K562 (cell line): Measurements from ENCODE around the gene ZNF318. TPM values are rescaled to one million over a fixed set of nuclear protein-coding genes. Genes with fewer than 3 reads are reported as not detected.

Source experiments
- ATAC-seq: fragments of 200-7000 bp; cut with Tn5 transposase; 3 replicates; pipeline ENCODE4 v1.9.1; 2020; ENCODE audit warnings: moderate library complexity
- BruUV-seq: library from RNA; stranded (reverse); fragments of 400-500 nt; replicated peaks from 2 replicates; lab custom pipeline; 2021; lab: Mats Ljungman, UMichigan
- CTCF ChIA-PET: fragments of 300-600 bp; formaldehyde crosslinking; extraction: SDS; loops from one replicate; lab custom pipeline; 2021; ENCODE audit warnings: low intra/inter-chr PET ratio; lab: Yijun Ruan, JAX
- POLR2A ChIA-PET: fragments of 300-600, 350-650 bp; sonication (Branson Sonifier 250); formaldehyde crosslinking; extraction: SDS; loops from one replicate; lab custom pipeline; 2021; ENCODE audit warnings: antibody characterized with exemption, inconsistent platforms; lab: Yijun Ruan, JAX
- DNase-seq, 4 experiments: peaks; one replicate each; pipeline versions ENCODE4 v3.0.0 to v3.0.0-alpha.2; 2011 to 2018; ENCODE audit warnings: low spot score in 3 of 4, mixed read lengths in 3 of 4; ENCODE audit errors: extremely low read depth in 1 of 4
- FAIRE-seq: peaks from 2 replicates; lab custom pipeline; 2011; peaks lifted over from hg19 to GRCh38; lab: Jason Lieb, UNC
- H2AFZ ChIP-seq: 2 replicates; pipeline ENCODE4 v1.6.0; 2011; ENCODE audit warnings: low read depth, low read length, control low read depth, inconsistent platforms
- H3K27ac ChIP-seq: fragments of 200-600 bp; 3 replicates; pipeline ENCODE4 v1.8.0; 2011; ENCODE audit warnings: low read depth, mild to moderate bottlenecking, control low read depth, inconsistent platforms, low read length, moderate library complexity, mixed read lengths; ENCODE audit errors: extremely low read depth
- H3K27me3 ChIP-seq, 2 experiments: fragments of 300-600 bp in 1 of 2; 2 replicates in 1 of 2; 3 replicates in 1 of 2; pipeline versions ENCODE4 v1.6.0 to v1.8.0; 2011; ENCODE audit warnings: inconsistent platforms in 2 of 2, low read length in 2 of 2, mild to moderate bottlenecking in 1 of 2, mixed read lengths in 1 of 2, moderate library complexity in 1 of 2; ENCODE audit not compliant: control insufficient read depth in 2 of 2, insufficient read depth in 2 of 2
- H3K36me3 ChIP-seq: fragments of 300-600 bp; 3 replicates; pipeline ENCODE4 v1.8.0; 2011; ENCODE audit warnings: mild to moderate bottlenecking, low read length, inconsistent platforms; ENCODE audit not compliant: control insufficient read depth, insufficient read depth
- H3K4me1 ChIP-seq, 2 experiments: fragments of 200-600 bp in 1 of 2; replicated peaks in 1 of 2; 2 replicates in 1 of 2; 3 replicates in 1 of 2; pipeline versions ENCODE4 v1.5.1 to v1.8.0; 2011; ENCODE audit warnings: inconsistent platforms in 2 of 2, low read length in 2 of 2, mild to moderate bottlenecking in 1 of 2, mixed read lengths in 1 of 2, moderate library complexity in 1 of 2; ENCODE audit not compliant: control insufficient read depth in 2 of 2, insufficient read depth in 2 of 2
- H3K4me2 ChIP-seq: 2 replicates; pipeline ENCODE4 v1.6.1; 2011; ENCODE audit warnings: low read length, control low read depth, inconsistent platforms, mixed read lengths; ENCODE audit not compliant: insufficient read depth
- H3K4me3 ChIP-seq: fragments of 200-600 bp; sonication (generic), shearing (Covaris generic); 2 replicates; pipeline ENCODE4 v1.5.1; 2016; ENCODE audit warnings: control low read depth, inconsistent platforms
- H3K79me2 ChIP-seq: fragments of 200-600 bp; 3 replicates; pipeline ENCODE4 v1.8.0; 2011; ENCODE audit warnings: low read length, inconsistent platforms; ENCODE audit not compliant: control insufficient read depth, insufficient read depth
- H3K9ac ChIP-seq, 2 experiments: 2 replicates each; pipeline versions ENCODE4 v1.6.0 to v1.6.1; 2011; ENCODE audit warnings: low read depth in 2 of 2, low read length in 2 of 2, control low read depth in 1 of 2, inconsistent platforms in 1 of 2, mild to moderate bottlenecking in 1 of 2, mixed read lengths in 1 of 2; ENCODE audit not compliant: insufficient read depth in 1 of 2
- H3K9me1 ChIP-seq: one replicate; pipeline ENCODE4 v1.6.0; 2011; ENCODE audit warnings: inconsistent platforms, mild to moderate bottlenecking, low read length, moderate library complexity; ENCODE audit not compliant: control insufficient read depth, insufficient read depth
- H3K9me3 ChIP-seq: replicated peaks from 2 replicates; pipeline ENCODE4 v1.5.1; 2011; ENCODE audit warnings: low read depth, low read length, inconsistent platforms; ENCODE audit not compliant: control insufficient read depth, insufficient read depth
- H4K20me1 ChIP-seq: replicated peaks from 2 replicates; pipeline ENCODE4 v1.6.1; 2011; ENCODE audit warnings: low read length, inconsistent platforms, mixed read lengths; ENCODE audit not compliant: control insufficient read depth, insufficient read depth
- CBX8 ChIP-seq: fragments of 200-600 bp; sonication (generic); IDR thresholded peaks from 2 replicates; pipeline ENCODE4 v1.6.1; 2012; ENCODE audit warnings: borderline replicate concordance, mixed run types, low read depth, mild to moderate bottlenecking, moderate library complexity, mixed read lengths, low read length, control low read depth, inconsistent platforms; ENCODE audit not compliant: poor library complexity, severe bottlenecking; ENCODE audit errors: extremely low read depth
- DDX20 ChIP-seq: fragments of 450-650 bp; IDR thresholded peaks from 2 replicates; pipeline ENCODE4 v1.6.1; 2016; ENCODE audit warnings: missing genetic modification characterization, low read depth, mild to moderate bottlenecking, missing compliant biosample characterization, moderate library complexity
- ELF1 ChIP-seq: fragments of 200-800 bp; sonication (Bioruptor generic); IDR thresholded peaks from 2 replicates; pipeline ENCODE4 v1.6.1; 2016; ENCODE audit warnings: missing genetic modification characterization, missing compliant biosample characterization
- FOXA3 ChIP-seq, 2 experiments: fragments of 450-650 bp in 1 of 2; sonication (generic) in 1 of 2; formaldehyde crosslinking; IDR thresholded peaks in 1 of 2; conservative IDR thresholded peaks in 1 of 2; 2 replicates each; pipeline versions ENCODE4 v1.4.0 to v1.8.0; 2020 to 2022; ENCODE audit warnings: mild to moderate bottlenecking in 2 of 2, missing genetic modification reagents in 1 of 2
- HMG20B ChIP-seq: fragments of 250-450 bp; sonication (Bioruptor Pico); IDR thresholded peaks from 2 replicates; pipeline ENCODE4 v1.5.0; 2021; ENCODE audit warnings: mild to moderate bottlenecking
- NFIX ChIP-seq: fragments of 250-450 bp; sonication (Bioruptor Pico); IDR thresholded peaks from 2 replicates; pipeline ENCODE4 v1.4.0; 2020; ENCODE audit warnings: low read depth, mild to moderate bottlenecking, moderate library complexity
- PHTF2 ChIP-seq: fragments of 250-450 bp; sonication (Bioruptor Pico); IDR thresholded peaks from 2 replicates; pipeline ENCODE4 v1.5.0; 2021; ENCODE audit warnings: mild to moderate bottlenecking
- ZNF121 ChIP-seq: sonication (generic); formaldehyde crosslinking; conservative IDR thresholded peaks from 2 replicates; pipeline ENCODE4 v1.8.0; 2022; ENCODE audit warnings: missing genetic modification reagents
- ZNF584 ChIP-seq: fragments of 200-800 bp; sonication (Bioruptor generic); IDR thresholded peaks from 2 replicates; pipeline ENCODE4 v1.6.1; 2016; ENCODE audit warnings: low read depth, mild to moderate bottlenecking, missing genetic modification characterization, missing compliant biosample characterization
- WGBS: fragments of 100-300 bp; shearing (Covaris generic); methylation state at CpG from one replicate; pipeline ENCODE4 v1.1.6; 2016; ENCODE audit warnings: low coverage, mixed read lengths; ENCODE audit not compliant: insufficient coverage; ENCODE audit errors: missing lambda C conversion rate; 5-methylcytosine and 5-hydroxymethylcytosine counted together
- in situ Hi-C: fragments of 300-500 bp; cut with MboI; formaldehyde crosslinking; loops from 4 replicates; pipeline ENCODE4 v1.15.0; 2018; ENCODE audit warnings: inconsistent platforms, mixed read lengths
- intact Hi-C: fragments of 100-400 bp; cut with micrococcal nuclease; formaldehyde crosslinking; loops from 2 replicates; pipeline ENCODE4 v1.14.2; 2022
- polyA plus RNA-seq, 8 experiments: library from polyadenylated mRNA; depleted of rRNA in 4 of 8; stranded (reverse) in 5 of 8; unstranded in 3 of 8; fragments of >200 nt; fragmentation: Nextera tagmentation in 2 of 8; fragmentation: Illumina TruSeq in 1 of 8; extraction: Ambion mirVana in 2 of 8; extraction: Trizol in 1 of 8; gene quantifications; 2 replicates each; pipeline versions ENCODE4 v1.2.1 to v1.2.3, GENCODE V29; 2011 to 2014; ENCODE audit warnings: inconsistent platforms in 1 of 8, missing spikeins in 1 of 8
- total RNA-seq, 7 experiments: library from RNA; depleted of rRNA in 6 of 7; stranded (reverse); fragments of >200 nt in 6 of 7; fragmentation: Illumina TruSeq in 2 of 7; extraction: Trizol in 2 of 7; gene quantifications; 2 replicates each; pipeline versions ENCODE4 v1.2.1 to v1.2.3, GENCODE V29; 2011 to 2021; ENCODE audit warnings: low replicate concordance in 1 of 7
- TF ChIP-seq, protein P1 (sequence below): fragments of 450-650 bp; IDR thresholded peaks from 2 replicates; pipeline ENCODE4 v1.7.1; 2018; ENCODE audit warnings: mild to moderate bottlenecking, low read depth; ENCODE audit not compliant: partially characterized antibody
- TF ChIP-seq, protein P2 (sequence below): fragments of 450-650 bp; IDR thresholded peaks from 2 replicates; pipeline ENCODE4 v1.6.1; 2017; ENCODE audit warnings: mild to moderate bottlenecking, moderate library complexity
- TF ChIP-seq, protein P3 (sequence below): IDR thresholded peaks from 2 replicates; pipeline ENCODE4 v1.6.1; 2014; ENCODE audit warnings: antibody characterized with exemption
- TF ChIP-seq, protein P4 (sequence below): fragments of 150-350 bp; conservative IDR thresholded peaks from 2 replicates; pipeline ENCODE4 v1.6.1; 2014; ENCODE audit warnings: low read length

The ZNF318 gene
- total and polyA plus RNA-seq, 9 of the 15 experiments (the other 6 are each of a cell fraction or from before 2014, with no cell fraction given) = 3.2 to 19.0 (median 9.2) TPM

DNA sequence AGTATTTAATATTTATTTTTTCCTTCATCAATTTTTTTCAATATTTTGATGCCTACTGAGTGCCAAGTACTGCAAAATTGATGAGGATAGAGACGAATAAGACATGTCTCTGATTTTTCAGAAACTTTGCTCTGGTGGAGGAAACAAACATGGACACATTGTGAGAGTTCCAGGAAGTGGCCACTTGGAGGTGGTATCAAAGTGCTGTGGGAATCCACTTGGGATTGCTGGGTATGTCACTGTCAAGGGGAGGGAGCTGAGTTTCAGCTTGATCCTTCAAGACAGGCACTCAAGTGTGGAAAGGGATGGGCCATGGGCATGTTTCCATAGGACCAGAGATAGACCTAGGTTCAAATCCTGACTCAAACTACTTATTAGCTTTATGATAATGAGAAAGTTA lies 33.4 kb upstream of the ZNF318 start:
- H3K9me3 ChIP-seq = no peaks in the 10 kb centered on the region
- H3K4me2 ChIP-seq = no peak overlapping the region
- intact Hi-C loops = no loop called here
- no peak overlapping the region for H3K27ac ChIP-seq
- H3K27me3 ChIP-seq = peaks cover 9 to 11% of the 10 kb centered on the region in 2 experiments; a peak in 3 of 5 replicates
- no peaks in the 10 kb centered on the region for H4K20me1 ChIP-seq
- peak; percentile 70 for ATAC-seq
- peaks cover 0 to 7% of the 10 kb centered on the region in 2 experiments; a peak in 3 of 5 replicates for H3K4me1 ChIP-seq
- 0% methylated on average over 1 of the region's 1 CpG for WGBS
- H3K4me3 ChIP-seq = no peak overlapping the region
- no peaks in the 10 kb centered on the region for H3K9me1 ChIP-seq
- no peaks in the 10 kb centered on the region for H3K36me3 ChIP-seq
- FAIRE-seq = no peak
- ChIA-PET CTCF (no interaction called here), POLR2A (interaction anchor here (0.7 kb wide), 1 partner anchor 28 kb away, joined by 3 read pairs; no protein-coding TSS in a partner anchor)
- in situ Hi-C loops = no loop called here
- DNase-seq = peak in 2 of 4 experiments; percentile 59
- no peaks in the 10 kb centered on the region for H3K79me2 ChIP-seq
- H2AFZ ChIP-seq = no peak overlapping the region
- H3K9ac ChIP-seq = no peak overlapping the region
- BruUV-seq = no TSS peak
- no peak for TF ChIP-seq ZNF121 (CRISPR knock-in tag)
- TF ChIP-seq PHTF2 (CRISPR knock-in tag) = no peak
- no peak for TF ChIP-seq CBX8
- TF ChIP-seq, protein P1, sequence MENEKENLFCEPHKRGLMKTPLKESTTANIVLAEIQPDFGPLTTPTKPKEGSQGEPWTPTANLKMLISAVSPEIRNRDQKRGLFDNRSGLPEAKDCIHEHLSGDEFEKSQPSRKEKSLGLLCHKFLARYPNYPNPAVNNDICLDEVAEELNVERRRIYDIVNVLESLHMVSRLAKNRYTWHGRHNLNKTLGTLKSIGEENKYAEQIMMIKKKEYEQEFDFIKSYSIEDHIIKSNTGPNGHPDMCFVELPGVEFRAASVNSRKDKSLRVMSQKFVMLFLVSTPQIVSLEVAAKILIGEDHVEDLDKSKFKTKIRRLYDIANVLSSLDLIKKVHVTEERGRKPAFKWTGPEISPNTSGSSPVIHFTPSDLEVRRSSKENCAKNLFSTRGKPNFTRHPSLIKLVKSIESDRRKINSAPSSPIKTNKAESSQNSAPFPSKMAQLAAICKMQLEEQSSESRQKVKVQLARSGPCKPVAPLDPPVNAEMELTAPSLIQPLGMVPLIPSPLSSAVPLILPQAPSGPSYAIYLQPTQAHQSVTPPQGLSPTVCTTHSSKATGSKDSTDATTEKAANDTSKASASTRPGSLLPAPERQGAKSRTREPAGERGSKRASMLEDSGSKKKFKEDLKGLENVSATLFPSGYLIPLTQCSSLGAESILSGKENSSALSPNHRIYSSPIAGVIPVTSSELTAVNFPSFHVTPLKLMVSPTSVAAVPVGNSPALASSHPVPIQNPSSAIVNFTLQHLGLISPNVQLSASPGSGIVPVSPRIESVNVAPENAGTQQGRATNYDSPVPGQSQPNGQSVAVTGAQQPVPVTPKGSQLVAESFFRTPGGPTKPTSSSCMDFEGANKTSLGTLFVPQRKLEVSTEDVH = no peak
- TF ChIP-seq, protein P2, sequence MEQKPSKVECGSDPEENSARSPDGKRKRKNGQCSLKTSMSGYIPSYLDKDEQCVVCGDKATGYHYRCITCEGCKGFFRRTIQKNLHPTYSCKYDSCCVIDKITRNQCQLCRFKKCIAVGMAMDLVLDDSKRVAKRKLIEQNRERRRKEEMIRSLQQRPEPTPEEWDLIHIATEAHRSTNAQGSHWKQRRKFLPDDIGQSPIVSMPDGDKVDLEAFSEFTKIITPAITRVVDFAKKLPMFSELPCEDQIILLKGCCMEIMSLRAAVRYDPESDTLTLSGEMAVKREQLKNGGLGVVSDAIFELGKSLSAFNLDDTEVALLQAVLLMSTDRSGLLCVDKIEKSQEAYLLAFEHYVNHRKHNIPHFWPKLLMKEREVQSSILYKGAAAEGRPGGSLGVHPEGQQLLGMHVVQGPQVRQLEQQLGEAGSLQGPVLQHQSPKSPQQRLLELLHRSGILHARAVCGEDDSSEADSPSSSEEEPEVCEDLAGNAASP = no peak
- no peak for TF ChIP-seq HMG20B (CRISPR knock-in tag)
- TF ChIP-seq ZNF584 (CRISPR knock-in tag) = no peak
- TF ChIP-seq, protein P3, sequence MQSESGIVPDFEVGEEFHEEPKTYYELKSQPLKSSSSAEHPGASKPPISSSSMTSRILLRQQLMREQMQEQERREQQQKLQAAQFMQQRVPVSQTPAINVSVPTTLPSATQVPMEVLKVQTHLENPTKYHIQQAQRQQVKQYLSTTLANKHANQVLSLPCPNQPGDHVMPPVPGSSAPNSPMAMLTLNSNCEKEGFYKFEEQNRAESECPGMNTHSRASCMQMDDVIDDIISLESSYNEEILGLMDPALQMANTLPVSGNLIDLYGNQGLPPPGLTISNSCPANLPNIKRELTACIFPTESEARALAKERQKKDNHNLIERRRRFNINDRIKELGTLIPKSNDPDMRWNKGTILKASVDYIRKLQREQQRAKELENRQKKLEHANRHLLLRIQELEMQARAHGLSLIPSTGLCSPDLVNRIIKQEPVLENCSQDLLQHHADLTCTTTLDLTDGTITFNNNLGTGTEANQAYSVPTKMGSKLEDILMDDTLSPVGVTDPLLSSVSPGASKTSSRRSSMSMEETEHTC = no peak
- TF ChIP-seq ELF1 = peak; percentile 77
- no peak for TF ChIP-seq NFIX (CRISPR knock-in tag)
- TF ChIP-seq DDX20 (tag) = no peak
- TF ChIP-seq, protein P4, sequence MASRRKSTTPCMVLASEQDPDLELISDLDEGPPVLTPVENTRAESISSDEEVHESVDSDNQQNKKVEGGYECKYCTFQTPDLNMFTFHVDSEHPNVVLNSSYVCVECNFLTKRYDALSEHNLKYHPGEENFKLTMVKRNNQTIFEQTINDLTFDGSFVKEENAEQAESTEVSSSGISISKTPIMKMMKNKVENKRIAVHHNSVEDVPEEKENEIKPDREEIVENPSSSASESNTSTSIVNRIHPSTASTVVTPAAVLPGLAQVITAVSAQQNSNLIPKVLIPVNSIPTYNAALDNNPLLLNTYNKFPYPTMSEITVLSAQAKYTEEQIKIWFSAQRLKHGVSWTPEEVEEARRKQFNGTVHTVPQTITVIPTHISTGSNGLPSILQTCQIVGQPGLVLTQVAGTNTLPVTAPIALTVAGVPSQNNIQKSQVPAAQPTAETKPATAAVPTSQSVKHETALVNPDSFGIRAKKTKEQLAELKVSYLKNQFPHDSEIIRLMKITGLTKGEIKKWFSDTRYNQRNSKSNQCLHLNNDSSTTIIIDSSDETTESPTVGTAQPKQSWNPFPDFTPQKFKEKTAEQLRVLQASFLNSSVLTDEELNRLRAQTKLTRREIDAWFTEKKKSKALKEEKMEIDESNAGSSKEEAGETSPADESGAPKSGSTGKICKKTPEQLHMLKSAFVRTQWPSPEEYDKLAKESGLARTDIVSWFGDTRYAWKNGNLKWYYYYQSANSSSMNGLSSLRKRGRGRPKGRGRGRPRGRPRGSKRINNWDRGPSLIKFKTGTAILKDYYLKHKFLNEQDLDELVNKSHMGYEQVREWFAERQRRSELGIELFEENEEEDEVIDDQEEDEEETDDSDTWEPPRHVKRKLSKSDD = no peak
- no peak for TF ChIP-seq FOXA3 (CRISPR knock-in tag; conservative IDR thresholded peaks at IDR 0.05 in 1 of 2, IDR thresholded peaks at IDR 0.05 in 1 of 2)
